HG03108 (cell line): ENCODE results near the gene NLRP13.
"Not testable (repeated sequence)": the region's sequence is repeated elsewhere in the genome, so short reads cannot be mapped to it uniquely, and the experiment has no call there.

Experiments
- ATAC-seq: cut with Tn5 transposase; IDR thresholded peaks from one replicate; pipeline ENCODE4 v1.9.1; 2021; ENCODE audit warnings: moderate library complexity; ENCODE audit not compliant: unreplicated experiment

Gene NLRP13

GRCh38 chr19:55931936-55932386, at the start of gene NLRP13:
NLRP13 (minus strand) TSS chr19:55932336; CDS start chr19:55932311, 25 bp downstream.
- no peak for ATAC-seq

GRCh38 chr19:55980415-55980814, 48.3 kb upstream of the NLRP13 start:
- no peak for ATAC-seq

- ATAC-seq, result no peak
Observed at GRCh38 chr19:55973982-55974381, 41.8 kb upstream of the NLRP13 start.

GRCh38 chr19:55962186-55962585, 30.1 kb upstream of the NLRP13 start:
- no peak for ATAC-seq

- no peak for ATAC-seq
Observed at GRCh38 chr19:55959996-55960675, 28.0 kb upstream of the NLRP13 start.

- ATAC-seq, result no peak
Observed at GRCh38 chr19:55958356-55958755, 26.2 kb upstream of the NLRP13 start.

GRCh38 chr19:55956431-55956830, 24.3 kb upstream of the NLRP13 start:
- ATAC-seq, result no peak

- not testable (repeated sequence) for ATAC-seq
Observed at GRCh38 chr19:55950566-55950965, 18.4 kb upstream of the NLRP13 start.

GRCh38 chr19:55947532-55947931, 15.4 kb upstream of the NLRP13 start, which contains the start of gene NLRP8:
NLRP8 (plus strand) TSS chr19:55947832.
- no peak for ATAC-seq

GRCh38 chr19:55940306-55940705, 8.2 kb upstream of the NLRP13 start:
- ATAC-seq, result no peak

- no peak for ATAC-seq
Observed at GRCh38 chr19:55939206-55939605, 7.1 kb upstream of the NLRP13 start.

- ATAC-seq, result no peak
Observed at GRCh38 chr19:55935206-55935605, 3.1 kb upstream of the NLRP13 start.

GRCh38 chr19:55930996-55931515, 1.1 kb downstream of the NLRP13 start:
- no peak for ATAC-seq

GRCh38 chr19:55929258-55929657, 2.9 kb downstream of the NLRP13 start:
- not testable (repeated sequence) for ATAC-seq

- no peak for ATAC-seq
Observed at GRCh38 chr19:55927991-55928390, 4.1 kb downstream of the NLRP13 start.

GRCh38 chr19:55923556-55923955, 8.6 kb downstream of the NLRP13 start:
- ATAC-seq, result no peak

- no peak for ATAC-seq
Observed at GRCh38 chr19:55913643-55914268, 18.4 kb downstream of the NLRP13 start.

- no peak for ATAC-seq
Observed at GRCh38 chr19:55912916-55913315, 19.2 kb downstream of the NLRP13 start.

GRCh38 chr19:55909801-55910200, 22.3 kb downstream of the NLRP13 start:
- ATAC-seq, result no peak

- no peak for ATAC-seq
Observed at GRCh38 chr19:55907746-55908145, 24.4 kb downstream of the NLRP13 start.

GRCh38 chr19:55907286-55907685, 24.9 kb downstream of the NLRP13 start:
- no peak for ATAC-seq

- no peak for ATAC-seq
Observed at GRCh38 chr19:55902080-55902751, 29.9 kb downstream of the NLRP13 start.
